ENCODE results near the gene TMEM98.

GRCh38 chr17:32976605-32977004 lies 48.7 kb downstream of the TMEM98 start:
- no peak for TF ChIP-seq CTCF (IDR thresholded peaks at IDR 0.05; ENCODE audit: low read depth, low read length)
- no peak for TF ChIP-seq MAX (IDR thresholded peaks at IDR 0.05; ENCODE audit: low read depth, low read length)
- TF ChIP-seq POLR2A (IDR thresholded peaks at IDR 0.05; ENCODE audit: extremely low read depth, insufficient read length) = no peak
- no peak for TF ChIP-seq MYC (IDR thresholded peaks at IDR 0.05; ENCODE audit: low read depth, low read length)
